ENCODE data around the gene PAX7. TPM values are rescaled to one million over a fixed set of nuclear protein-coding genes. Genes with fewer than 3 reads are reported as not detected.

PAX7 gene
- total and polyA plus RNA-seq, 2 experiments from 2014 or later, result 0.03 TPM; not detected in 1

GRCh38 chr1:18739897-18740296 lies 109.3 kb downstream of the PAX7 start:
- Histone ChIP-seq H3K4me1 (ENCODE audit: insufficient read depth) (no peaks in the 10 kb centered on the region), H4K20me1 (replicated peaks; ENCODE audit: insufficient read depth) (no peaks in the 10 kb centered on the region), H2AFZ (no peak overlapping the region), H3F3A (replicated peaks; ENCODE audit: low read depth) (no peaks in the 10 kb centered on the region), H3K27me3 (ENCODE audit: insufficient read depth) (no peaks in the 10 kb centered on the region), H3K36me3 (ENCODE audit: insufficient read depth) (no peaks in the 10 kb centered on the region), H3K4me2 (no peak overlapping the region), H3K9me2 (ENCODE audit: insufficient read depth) (no peaks in the 10 kb centered on the region), H3K79me2 (replicated peaks; ENCODE audit: insufficient read depth) (no peaks in the 10 kb centered on the region), H3K4me3 (no peak overlapping the region), H3K27ac (ENCODE audit: low read depth) (no peak overlapping the region)
- Mint-ChIP-seq H3K9me3 (no peaks in the 10 kb centered on the region; the same call in 2 of the 3 replicates), H3K4me3 (no peak overlapping the region), H3K27ac (no peak overlapping the region), H3K27me3 (ENCODE audit: insufficient read depth, low read depth, poor library complexity) (peaks cover 12% of the 10 kb centered on the region), H3K36me3 (ENCODE audit: low read depth) (no peaks in the 10 kb centered on the region), H3K4me1 (peaks cover 4% of the 10 kb centered on the region; the same call in 1 of the 3 replicates)
- no peak for ATAC-seq
- TF ChIP-seq CTCF (conservative IDR thresholded peaks at IDR 0.05; ENCODE audit: low read depth in 2 of 2), result no peak
- no peak for TF ChIP-seq EZH2phosphoT487 (IDR thresholded peaks at IDR 0.05; ENCODE audit: unreplicated experiment)
- no peak for TF ChIP-seq EZH2 (IDR thresholded peaks at IDR 0.05; ENCODE audit: low read depth, unreplicated experiment)
- no peak for TF ChIP-seq ZNF331 (CRISPR knock-in tag; IDR thresholded peaks at IDR 0.05; ENCODE audit: low read depth)
- no peak for TF ChIP-seq STAT1 (IDR thresholded peaks at IDR 0.05; ENCODE audit: unreplicated experiment)
- TF ChIP-seq CREB1 (CRISPR knock-in tag; IDR thresholded peaks at IDR 0.05; ENCODE audit: low read depth), result no peak
- no peak for TF ChIP-seq ZNF462 (CRISPR knock-in tag; IDR thresholded peaks at IDR 0.05)
- DNase-seq (ENCODE audit: low spot score), result no peak
